ENCODE measurements around the gene SNX17. TPM values are rescaled to one million over a fixed set of nuclear protein-coding genes. Genes with fewer than 3 reads are reported as not detected.

SNX17 gene
- total RNA-seq, 1 experiment from 2014 or later = 90.5 TPM

- no peak for TF ChIP-seq ZBTB33 (IDR thresholded peaks at IDR 0.05; ENCODE audit: extremely low read depth, insufficient replicate concordance, low read length)
- TF ChIP-seq TCF7L2 (IDR thresholded peaks at IDR 0.05; ENCODE audit: borderline replicate concordance, extremely low read depth, insufficient read depth, insufficient read length) = no peak
- TF ChIP-seq FOSL1 (IDR thresholded peaks at IDR 0.05; ENCODE audit: low read depth) = no peak
- no peak for TF ChIP-seq SIN3A (IDR thresholded peaks at IDR 0.05; ENCODE audit: low read depth)
- TF ChIP-seq JUND (IDR thresholded peaks at IDR 0.05) = no peak
- TF ChIP-seq POLR2AphosphoS5 (IDR thresholded peaks at IDR 0.05; ENCODE audit: low read depth, low read length) = no peak
- TF ChIP-seq MAX (IDR thresholded peaks at IDR 0.05) = no peak
- TF ChIP-seq SRF (IDR thresholded peaks at IDR 0.05; ENCODE audit: low read depth) = no peak
Measured at GRCh38 chr2:27412419-27413152, 42.2 kb downstream of the SNX17 start (continued).

- Histone ChIP-seq H3K27ac (ENCODE audit: low read depth, low read length) (no peak overlapping the region), H3K9me2 (ENCODE audit: insufficient read depth) (no peaks in the 10 kb centered on the region), H3K9ac (ENCODE audit: low read length) (no peak overlapping the region), H3K4me2 (ENCODE audit: low read length) (no peak overlapping the region), H4K20me1 (ENCODE audit: insufficient read depth) (no peaks in the 10 kb centered on the region), H3K4me1 (ENCODE audit: control insufficient read depth in 1 of 2, insufficient read depth in 2 of 2, low read length in 2 of 2) (peaks cover 4 to 13% of the 10 kb centered on the region in 2 experiments; a peak in 3 of 4 replicates), H3K4me3 (replicated peaks in 1 of 2; ENCODE audit: low read depth in 1 of 2, low read length in 2 of 2) (no peak overlapping the region), H3K36me3 (ENCODE audit: control insufficient read depth in 1 of 2, insufficient read depth in 2 of 2, low read length in 2 of 2) (no peaks in the 10 kb centered on the region), H3K79me2 (ENCODE audit: insufficient read depth, low read length) (no peaks in the 10 kb centered on the region), H3K9me3 (ENCODE audit: control insufficient read depth in 1 of 2, insufficient read depth in 1 of 2, low read depth in 1 of 2, low read length in 2 of 2) (no peaks in the 10 kb centered on the region), H2AFZ (ENCODE audit: low read depth, low read length, poor library complexity, severe bottlenecking) (no peak overlapping the region), H3K27me3 (ENCODE audit: insufficient read depth, low read length) (no peaks in the 10 kb centered on the region)
- intact Hi-C loops (cut with micrococcal nuclease) = no loop called here
- ChIA-PET POLR2A (no interaction called here), CTCF (no interaction called here), RAD21 (ENCODE audit: low non-redundant PET in 1 of 2, low total read pairs in 2 of 2, uncharacterized antibody in 2 of 2, unreplicated experiment in 2 of 2) (no interaction called here)
- no peak for DNase-seq (ENCODE audit: low read depth, low spot score)
- TF ChIP-seq ZNF274 (IDR thresholded peaks at IDR 0.05; ENCODE audit: low read depth, low read length) (no peak), RAD21 (IDR thresholded peaks at IDR 0.05; ENCODE audit: low read depth) (no peak), ELF1 (IDR thresholded peaks at IDR 0.05; ENCODE audit: borderline replicate concordance, low read depth) (no peak)
- no peak for ATAC-seq
- BruUV-seq (replicated peaks) = no TSS peak
Measured at GRCh38 chr2:27416151-27416550, 45.7 kb downstream of the SNX17 start.
